ENCODE measurements around the gene ZNF648.

ZNF648 gene

GRCh38 chr1:182061594-182061993 lies at the start of gene ZNF648:
ZNF648 (minus strand) TSS chr1:182061712; CDS start chr1:182058010, 3,702 bp downstream.
- no peak for TF ChIP-seq CTCF (IDR thresholded peaks at IDR 0.05)
- no peak for TF ChIP-seq ZFX (IDR thresholded peaks at IDR 0.05; ENCODE audit: borderline replicate concordance)
- no peak within 1 kb of the TSS for H3K27ac ChIP-seq

GRCh38 chr1:182110635-182111034 lies 49.1 kb upstream of the ZNF648 start:
- no peak overlapping the region for H3K27ac ChIP-seq
- TF ChIP-seq CTCF (IDR thresholded peaks at IDR 0.05) (no peak), ZFX (IDR thresholded peaks at IDR 0.05; ENCODE audit: borderline replicate concordance) (no peak)

GRCh38 chr1:182109771-182110170 lies 48.3 kb upstream of the ZNF648 start:
- TF ChIP-seq ZFX (IDR thresholded peaks at IDR 0.05; ENCODE audit: borderline replicate concordance), result no peak
- TF ChIP-seq CTCF (IDR thresholded peaks at IDR 0.05), result no peak
- H3K27ac ChIP-seq, result no peak overlapping the region

GRCh38 chr1:182107209-182107608 lies 45.7 kb upstream of the ZNF648 start:
- TF ChIP-seq CTCF (IDR thresholded peaks at IDR 0.05), result no peak
- no peak for TF ChIP-seq ZFX (IDR thresholded peaks at IDR 0.05; ENCODE audit: borderline replicate concordance)
- H3K27ac ChIP-seq, result no peak overlapping the region

- H3K27ac ChIP-seq, result no peak overlapping the region
- TF ChIP-seq CTCF (IDR thresholded peaks at IDR 0.05) (no peak), ZFX (IDR thresholded peaks at IDR 0.05; ENCODE audit: borderline replicate concordance) (no peak)
These were observed 40.5 kb upstream of the ZNF648 start for GRCh38 chr1:182102043-182102416.

- no peak overlapping the region for H3K27ac ChIP-seq
- TF ChIP-seq ZFX (IDR thresholded peaks at IDR 0.05; ENCODE audit: borderline replicate concordance) (no peak), CTCF (IDR thresholded peaks at IDR 0.05) (no peak)
These were observed 40.0 kb upstream of the ZNF648 start for GRCh38 chr1:182101415-182102042.

GRCh38 chr1:182098301-182098700 lies 36.8 kb upstream of the ZNF648 start:
- TF ChIP-seq CTCF (IDR thresholded peaks at IDR 0.05) (no peak), ZFX (IDR thresholded peaks at IDR 0.05; ENCODE audit: borderline replicate concordance) (no peak)

More at GRCh38 chr1:182098301-182098700, 36.8 kb upstream of the ZNF648 start:
- H3K27ac ChIP-seq, result no peak overlapping the region

Data from 22Rv1 (cell line).